ENCODE measurements around the gene TMEM120A.
"Not testable (repeated sequence)": the region's sequence is repeated elsewhere in the genome, so short reads cannot be mapped to it uniquely, and the experiment has no call there.

The TMEM120A gene

DNA sequence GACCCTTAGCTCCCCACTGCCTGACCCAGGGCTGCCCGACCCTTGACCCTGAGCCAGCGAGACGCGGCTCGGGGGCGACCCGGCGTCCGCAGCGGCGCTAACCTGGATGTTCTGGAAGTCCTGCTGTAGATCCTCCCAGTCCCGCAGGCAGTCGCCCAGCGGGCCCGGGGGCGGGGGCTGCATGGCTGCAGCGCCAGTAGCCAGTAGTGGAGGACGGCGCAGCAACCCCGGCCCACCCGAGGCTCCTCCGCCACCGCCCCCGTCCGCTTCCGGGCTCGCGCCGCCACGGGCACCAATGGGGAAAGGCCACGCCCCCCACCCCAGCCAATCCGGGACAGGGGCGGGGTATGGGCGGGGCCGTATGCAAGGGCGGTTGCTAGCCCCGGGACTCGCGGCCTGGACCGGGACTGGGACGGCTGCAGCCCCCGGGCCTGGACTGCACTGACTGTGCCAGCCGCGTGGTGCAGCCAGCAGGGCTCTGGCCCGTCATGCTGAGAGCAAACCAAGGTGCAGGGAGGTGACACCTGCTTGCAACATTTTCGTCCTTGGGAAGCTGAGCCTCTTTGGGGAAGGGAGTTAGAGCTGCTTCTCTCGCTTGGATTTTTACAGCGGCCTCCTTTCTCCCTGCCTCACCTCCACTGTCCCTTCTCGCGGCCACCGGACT, at the start of gene TMEM120A:
Gene TMEM120A (minus strand): TSS at position 208 of the 664 bp plus-strand sequence. CDS start 25 bp downstream, at position 183.
- DNase-seq (ENCODE audit: low read depth in 2 of 2, low spot score in 1 of 2), result peak; percentile 81 to 85

DNA sequence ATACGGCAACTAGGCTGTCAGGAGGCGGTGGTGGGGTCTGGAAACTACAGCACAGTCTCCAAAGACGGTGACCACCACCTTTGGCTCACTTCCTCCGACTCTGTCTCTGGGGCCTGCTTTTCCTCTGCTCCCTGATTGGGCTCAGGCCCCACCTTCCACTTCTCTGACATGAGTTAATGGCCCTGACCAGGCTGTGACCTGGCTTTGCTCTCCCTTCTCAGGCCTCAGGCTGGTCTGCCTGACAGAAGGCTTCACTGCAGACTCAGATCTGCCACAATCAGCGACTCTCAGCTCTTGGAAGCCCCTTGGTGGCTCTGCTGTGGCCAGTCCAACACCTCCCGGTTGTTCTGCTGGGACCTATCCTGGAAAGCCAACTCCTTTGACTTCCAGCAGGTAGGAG, 45.7 kb upstream of the TMEM120A start:
- DNase-seq (ENCODE audit: low read depth in 2 of 2, low spot score in 1 of 2), result no peak

DNA sequence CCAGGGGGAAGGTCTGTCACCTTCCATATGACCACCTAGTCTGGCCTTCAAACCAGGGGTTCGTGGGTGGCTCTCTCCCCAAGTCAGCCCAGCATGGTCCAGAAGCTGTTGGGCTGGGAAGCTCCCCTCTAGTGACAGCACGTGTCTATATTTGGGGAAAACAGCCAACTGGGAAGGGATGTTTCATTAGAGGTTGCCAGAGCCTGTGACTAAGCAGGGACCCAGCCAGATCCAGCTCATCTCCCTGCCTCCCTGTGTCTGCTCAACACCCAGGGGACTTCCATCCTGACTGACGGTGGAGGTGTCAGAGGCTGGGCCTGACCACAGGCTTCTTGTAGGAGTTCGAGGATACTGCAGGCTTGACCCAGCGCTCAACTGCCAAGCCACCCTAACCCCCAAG, 42.9 kb upstream of the TMEM120A start:
- DNase-seq (ENCODE audit: low read depth in 2 of 2, low spot score in 1 of 2), result no peak

DNA sequence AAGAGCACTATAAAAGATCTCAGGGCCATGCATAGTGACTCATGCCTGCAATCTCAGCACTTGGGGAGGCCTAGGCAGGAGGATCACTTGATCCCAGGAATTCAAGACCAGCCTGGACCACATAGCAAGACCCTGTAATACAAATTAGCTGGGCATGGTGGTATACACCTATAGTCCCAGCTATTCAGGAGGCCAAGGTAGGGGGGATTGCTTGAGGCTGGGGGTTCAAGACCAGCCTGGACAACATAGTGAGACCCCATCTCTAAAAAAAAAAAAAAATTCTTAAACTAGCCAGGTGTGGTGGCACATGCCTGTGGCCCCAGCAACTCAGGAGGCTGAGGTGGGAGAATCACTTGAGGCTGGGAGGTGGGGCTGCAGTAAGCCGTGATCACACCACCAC, 37.6 kb upstream of the TMEM120A start:
- DNase-seq (ENCODE audit: low read depth in 2 of 2, low spot score in 1 of 2), result no peak

DNA sequence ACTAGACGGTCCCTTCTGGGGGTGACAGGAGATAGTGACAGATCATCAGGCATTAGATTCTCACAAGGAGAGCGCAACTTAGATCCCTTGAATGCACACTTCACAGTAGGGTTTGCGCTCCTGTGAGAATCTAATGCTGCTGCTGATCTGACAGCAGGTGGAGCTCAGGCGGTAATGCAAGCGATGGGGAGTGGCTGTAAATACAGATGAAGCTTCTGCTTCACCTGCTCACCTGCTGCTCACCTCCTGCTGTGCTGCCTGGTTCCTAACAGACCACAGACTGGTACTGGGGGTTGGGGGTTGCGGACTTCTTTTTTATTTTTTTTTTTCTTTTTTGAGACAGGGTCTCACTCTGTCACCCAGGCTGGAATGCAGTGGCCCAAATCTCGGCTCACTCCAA, 35.3 kb upstream of the TMEM120A start:
- not testable (repeated sequence) for DNase-seq (ENCODE audit: low read depth in 2 of 2, low spot score in 1 of 2)

DNA sequence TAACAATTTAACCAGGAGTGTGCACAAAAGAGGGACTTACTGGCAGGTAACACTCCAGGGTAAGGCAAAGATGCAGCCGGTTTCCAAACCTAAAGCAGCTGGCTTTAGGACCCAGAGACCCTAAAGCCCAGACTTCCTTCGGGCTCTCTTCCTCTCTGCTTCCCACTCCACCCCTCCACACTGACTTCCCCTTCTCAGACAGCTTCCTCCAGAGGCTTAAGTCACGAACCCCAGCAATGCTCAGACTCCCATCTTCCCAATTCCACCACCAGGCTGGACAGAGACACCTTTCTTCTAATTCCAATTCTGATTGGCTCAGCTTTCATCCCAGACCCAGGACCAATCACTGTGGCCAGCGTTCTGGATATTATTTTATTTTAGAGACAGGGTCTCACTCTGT, 28.6 kb upstream of the TMEM120A start:
- DNase-seq (ENCODE audit: low read depth in 2 of 2, low spot score in 1 of 2), result no peak

DNA sequence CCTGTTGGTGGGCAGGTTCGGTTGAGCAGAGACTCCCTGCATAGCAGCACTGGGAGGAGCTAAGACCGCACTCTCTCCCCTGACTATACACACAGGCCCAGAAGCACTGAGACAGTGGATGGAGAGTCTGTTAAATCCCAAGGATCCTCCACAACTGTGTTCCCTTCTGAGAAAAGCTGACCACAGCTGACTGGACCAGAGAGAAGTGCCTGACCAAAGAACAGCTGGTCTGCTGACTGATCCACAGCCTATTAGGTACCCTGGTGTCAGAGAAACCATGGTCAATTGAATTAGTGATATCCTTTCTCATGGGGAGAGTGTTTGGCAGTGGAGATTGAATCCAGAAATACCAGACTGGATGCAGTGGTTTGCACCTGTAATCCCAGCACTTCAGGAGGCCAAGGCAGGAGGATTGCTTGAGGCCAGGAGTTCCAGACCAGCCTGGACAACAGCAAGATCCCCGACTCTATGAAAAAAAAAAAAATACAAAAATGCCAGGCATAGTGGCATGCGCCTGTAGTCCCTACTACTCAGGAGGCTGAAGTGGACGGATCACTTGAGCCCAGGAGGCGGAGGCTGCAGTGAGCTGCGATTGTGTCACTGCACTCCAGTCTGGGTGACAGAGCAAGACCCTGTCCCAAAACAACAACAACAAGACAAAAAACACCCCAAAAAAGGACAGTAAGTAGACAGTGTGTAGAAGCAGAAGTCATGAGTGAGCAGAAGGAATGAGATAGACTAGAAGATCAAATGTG, 27.8 kb upstream of the TMEM120A start:
- no peak for DNase-seq (ENCODE audit: low read depth in 2 of 2, low spot score in 1 of 2)

DNA sequence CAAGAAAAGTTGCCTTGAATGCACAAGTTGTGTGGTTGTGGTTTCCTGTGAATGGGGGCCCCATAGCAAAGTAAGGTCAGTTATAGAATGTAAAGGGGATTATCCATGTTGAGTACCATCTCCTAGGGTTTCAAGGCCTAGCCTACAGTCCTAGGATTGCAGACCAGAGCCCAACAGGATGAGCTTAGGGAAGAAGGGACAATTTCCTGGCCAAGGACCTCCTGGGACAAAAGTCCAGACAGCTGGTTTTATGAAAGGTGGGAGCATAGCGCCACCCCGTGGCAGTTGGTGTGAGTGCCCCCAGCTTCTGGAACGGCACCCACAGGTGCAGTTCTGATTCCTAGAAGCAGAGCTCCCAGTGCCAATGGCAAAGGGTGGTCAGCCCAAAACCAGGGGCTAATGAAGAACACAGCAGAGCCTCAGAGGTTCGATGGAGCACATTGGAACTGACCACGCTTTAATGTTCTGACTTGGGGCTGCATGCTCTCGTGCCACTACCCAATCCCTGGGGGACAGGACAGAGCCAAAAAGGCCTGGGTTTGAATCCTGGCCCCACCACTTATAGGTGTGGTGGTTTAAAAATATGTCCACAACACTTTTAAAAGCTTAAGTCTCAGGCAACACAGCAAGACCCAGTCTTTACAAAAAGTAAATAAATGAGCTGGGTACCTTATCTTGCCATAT, 25.8 kb upstream of the TMEM120A start:
- DNase-seq (ENCODE audit: low read depth in 2 of 2, low spot score in 1 of 2), result peak; percentile 21 to 58

DNA sequence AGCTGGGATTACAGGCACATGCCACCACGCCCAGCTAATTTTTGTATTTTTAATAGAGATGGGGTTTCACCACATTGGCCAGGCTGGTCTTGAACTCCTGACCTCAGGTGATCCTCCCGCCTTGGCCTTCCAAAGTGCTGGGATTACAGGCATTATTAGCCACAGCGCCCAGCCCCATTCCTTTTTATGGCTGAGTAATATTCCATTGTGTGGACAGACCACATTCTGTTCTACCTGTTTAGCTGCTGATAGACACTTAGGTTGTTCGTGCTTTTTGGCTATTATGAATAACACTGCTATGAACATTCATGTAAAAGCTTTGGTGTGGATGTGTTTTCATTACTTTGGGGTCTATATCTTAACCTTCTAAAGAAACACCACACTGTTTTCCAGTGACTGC, 24.1 kb upstream of the TMEM120A start:
- DNase-seq (ENCODE audit: low read depth in 2 of 2, low spot score in 1 of 2), result not testable (repeated sequence)

DNA sequence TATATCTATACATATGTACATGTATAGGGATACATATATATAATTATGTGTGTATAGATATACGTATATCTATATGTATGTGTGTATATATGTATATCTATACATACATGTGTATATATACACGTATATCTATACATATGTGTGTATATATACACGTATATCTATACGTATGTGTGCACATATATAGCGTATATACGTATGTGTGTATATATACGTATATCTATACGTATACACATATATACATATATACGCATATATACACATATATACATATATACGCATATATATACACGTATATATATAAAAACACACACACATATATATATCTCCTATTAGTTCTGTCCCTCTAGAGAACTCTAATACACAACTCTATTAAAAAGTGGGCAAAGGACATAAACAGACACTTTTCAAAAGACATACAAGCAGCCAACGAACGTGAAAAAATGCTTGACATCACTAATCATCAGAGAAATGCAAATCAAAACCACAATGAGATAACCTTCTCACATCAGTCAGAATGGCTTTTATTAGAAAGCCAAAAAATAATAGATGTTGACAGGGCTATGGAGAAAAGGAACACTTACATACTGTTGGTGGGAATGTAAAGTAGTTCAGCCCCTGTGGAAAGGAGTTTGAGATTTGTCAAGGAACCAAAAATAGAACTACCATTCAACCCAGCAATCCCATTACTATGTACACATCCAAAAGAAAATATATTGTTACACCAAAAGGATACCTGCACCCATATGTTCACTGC, 22.0 kb upstream of the TMEM120A start:
- DNase-seq (ENCODE audit: low read depth in 2 of 2, low spot score in 1 of 2), result no peak

DNA sequence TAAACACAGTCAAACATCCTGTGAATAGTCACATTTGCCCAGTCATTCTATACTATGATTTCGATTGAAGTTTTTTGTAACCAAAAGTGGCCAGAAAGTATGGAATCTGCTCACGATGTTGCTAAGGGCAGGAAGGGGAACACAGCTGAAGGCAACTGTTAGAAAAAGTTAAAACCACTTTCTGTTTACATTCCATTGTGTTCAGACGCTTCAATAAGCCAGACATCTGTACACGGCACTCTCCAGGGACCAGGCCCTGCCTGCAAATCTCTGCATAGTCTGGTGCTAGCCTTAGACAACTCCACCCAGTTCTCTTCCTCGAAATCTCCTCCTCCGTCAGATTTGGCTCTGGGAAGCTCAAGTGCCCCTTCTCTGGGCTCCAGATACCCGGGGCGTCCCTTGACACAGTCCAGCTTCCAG, 17.1 kb upstream of the TMEM120A start:
- DNase-seq (ENCODE audit: low read depth in 2 of 2, low spot score in 1 of 2), result no peak

DNA sequence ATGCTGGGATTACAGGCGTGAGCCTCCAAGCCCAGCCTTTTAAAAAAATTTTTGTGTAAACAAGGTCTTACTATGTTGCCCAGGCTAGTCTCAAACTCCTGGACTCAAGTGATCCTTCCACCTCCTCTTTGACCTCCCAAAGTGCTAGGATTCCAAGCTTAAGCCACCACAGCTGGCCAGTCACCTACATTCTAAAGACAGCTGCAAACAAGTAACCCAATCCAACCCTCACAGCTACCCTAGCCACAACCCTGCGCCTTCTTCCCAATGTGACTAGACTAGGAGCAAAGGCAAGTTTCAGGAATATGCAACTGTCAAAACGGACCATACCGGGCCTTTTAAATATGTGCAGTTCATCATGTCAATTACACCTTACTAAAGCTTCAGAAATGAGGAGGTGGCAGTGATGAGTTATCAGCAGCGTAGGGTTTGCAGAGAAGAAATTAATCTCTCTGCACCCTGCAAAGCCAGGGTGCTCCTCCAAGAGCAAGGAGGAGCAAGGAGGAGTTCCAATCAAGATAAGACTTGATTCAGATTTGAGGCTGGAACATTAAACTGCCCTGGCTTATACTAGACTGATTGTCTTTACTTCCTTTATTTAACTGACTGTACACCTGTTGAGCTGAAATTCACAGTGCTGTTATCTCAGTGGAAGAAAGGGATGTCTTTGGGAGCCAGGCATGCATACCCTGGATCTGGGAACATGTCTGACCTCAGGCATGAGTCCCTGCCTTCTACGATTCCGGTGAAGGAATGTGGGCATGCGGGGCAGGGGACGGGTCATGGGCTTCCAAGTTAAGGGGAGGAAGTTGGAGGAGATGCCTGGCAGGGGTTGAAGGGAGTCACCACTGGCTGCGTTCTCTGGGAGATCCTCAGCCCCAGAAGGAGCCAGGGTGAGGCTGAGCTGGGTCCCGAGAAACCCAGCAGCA, 15.5 kb upstream of the TMEM120A start:
- DNase-seq (ENCODE audit: low read depth in 2 of 2, low spot score in 1 of 2), result no peak

DNA sequence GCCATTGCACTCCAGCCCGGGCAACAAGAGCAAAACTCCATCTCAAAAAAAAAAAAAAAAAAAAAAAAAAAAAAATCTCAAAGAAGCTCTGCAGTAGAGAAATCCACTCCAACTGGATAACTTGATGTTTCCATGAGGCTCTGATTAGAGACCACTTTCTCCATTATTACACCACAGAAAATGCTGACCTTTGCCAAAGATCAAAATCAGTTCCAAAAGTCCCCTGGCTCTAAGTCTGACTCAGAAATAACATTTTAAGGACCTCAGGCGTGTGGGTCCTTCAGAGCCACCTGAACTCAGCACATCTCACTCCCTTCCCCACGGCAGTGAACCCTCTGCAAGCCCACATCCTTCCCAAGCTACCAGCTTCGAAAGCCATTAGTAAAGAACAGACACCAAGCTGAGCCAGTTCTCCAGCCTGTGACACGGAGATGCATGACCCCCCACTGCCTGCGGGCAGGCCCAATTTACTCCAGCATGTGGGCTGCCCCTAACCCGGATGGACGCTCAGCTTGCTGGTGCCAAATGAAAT, 13.8 kb upstream of the TMEM120A start:
- DNase-seq (ENCODE audit: low read depth in 2 of 2, low spot score in 1 of 2), result no peak

DNA sequence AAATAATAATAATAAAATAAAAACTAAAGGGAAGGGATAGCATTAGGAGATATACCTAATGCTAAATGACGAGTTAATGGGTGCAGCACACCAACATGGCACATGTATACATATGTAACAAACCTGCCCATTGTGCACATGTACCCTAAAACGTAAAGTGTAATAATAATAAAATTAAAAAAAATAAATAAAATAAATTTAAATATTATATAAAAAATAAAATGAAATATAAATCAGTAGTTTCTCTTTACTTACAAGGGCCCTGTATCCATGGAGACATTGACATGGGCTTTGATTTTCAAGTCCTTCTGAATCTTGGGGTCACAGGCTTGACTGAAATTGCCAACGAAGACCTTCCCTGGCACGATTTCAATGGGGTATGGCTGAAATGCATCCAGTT, 10.6 kb upstream of the TMEM120A start:
- DNase-seq (ENCODE audit: low read depth in 2 of 2, low spot score in 1 of 2), result not testable (repeated sequence)

DNA sequence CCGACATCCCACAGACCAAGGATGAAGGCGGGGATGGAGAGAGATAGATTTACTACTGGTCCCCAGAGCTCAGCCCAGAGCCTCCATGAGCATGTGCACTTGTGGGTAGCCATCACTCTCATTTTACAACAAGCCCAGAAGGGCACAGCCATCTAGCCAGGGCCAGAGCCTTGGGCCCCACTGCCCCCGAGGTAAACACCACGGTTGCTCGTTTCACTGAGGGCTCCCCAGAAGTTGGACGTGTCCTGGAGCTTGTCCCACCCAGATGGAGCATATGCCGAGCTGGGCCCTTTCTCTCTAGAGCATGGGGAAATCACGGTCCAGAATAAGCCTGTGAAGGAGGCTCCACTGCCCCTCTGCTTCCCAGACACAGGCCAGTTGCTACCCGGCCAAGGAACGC, 9.0 kb upstream of the TMEM120A start:
- no peak for DNase-seq (ENCODE audit: low read depth in 2 of 2, low spot score in 1 of 2)

DNA sequence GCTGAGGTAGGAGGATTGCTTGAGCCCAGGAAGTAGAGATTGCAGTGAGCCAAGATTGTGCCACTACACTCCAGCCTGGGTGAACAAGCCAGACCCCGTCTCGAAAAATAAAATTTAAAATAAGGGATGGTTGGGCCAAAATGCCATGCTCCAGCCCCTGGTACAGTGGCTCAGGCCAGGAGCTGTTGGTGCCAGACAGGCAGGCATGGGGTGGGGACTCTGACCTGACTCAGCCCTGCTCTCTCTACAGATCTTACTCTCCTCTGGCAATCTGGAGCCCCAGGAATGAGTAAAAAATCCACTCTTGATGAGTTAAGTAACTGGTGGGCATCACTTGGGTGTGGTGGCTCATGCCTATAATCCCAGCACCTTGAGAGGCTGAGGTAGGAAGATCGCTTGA, 8.4 kb upstream of the TMEM120A start:
- DNase-seq (ENCODE audit: low read depth in 2 of 2, low spot score in 1 of 2), result no peak

DNA sequence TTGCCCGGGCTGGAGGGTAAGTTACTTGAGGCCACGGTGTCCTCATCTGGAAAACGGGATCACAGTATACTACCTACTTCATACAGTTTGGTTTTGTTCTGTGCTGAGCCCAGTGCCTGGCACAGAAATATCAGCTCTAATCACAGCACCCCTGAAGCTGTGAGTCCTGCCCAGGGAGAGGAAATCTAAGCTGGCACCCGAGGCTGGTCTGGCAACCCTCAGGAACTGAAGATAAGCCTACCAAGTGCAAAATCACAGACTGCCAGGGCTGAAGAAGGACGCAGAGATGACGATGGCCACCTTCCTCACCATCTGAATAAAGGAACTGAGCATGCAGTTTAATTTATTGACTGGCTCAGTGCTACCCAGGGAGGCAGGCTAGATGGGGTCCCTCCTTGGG, 7.7 kb upstream of the TMEM120A start:
- no peak for DNase-seq (ENCODE audit: low read depth in 2 of 2, low spot score in 1 of 2)

DNA sequence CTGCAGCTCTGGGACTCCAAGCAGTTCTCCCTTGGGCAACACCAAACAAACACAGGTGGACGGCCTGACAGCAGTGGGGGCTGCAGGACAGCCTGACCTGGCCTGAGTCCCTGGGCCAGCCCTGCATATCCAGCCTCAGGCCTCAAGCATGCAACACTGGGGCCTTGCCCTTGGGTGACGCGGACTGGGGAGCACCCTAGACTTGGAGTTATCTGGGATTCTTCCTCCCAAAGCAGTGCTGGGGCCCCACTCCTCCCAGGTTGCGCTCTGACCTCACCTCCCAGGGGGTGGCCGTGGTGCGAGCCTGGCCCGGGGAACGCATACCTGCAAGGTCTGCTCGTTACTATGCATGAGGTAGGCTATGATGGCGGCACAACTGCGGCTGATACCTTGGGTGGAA, 6.2 kb upstream of the TMEM120A start:
- DNase-seq (ENCODE audit: low read depth in 2 of 2, low spot score in 1 of 2), result no peak

DNA sequence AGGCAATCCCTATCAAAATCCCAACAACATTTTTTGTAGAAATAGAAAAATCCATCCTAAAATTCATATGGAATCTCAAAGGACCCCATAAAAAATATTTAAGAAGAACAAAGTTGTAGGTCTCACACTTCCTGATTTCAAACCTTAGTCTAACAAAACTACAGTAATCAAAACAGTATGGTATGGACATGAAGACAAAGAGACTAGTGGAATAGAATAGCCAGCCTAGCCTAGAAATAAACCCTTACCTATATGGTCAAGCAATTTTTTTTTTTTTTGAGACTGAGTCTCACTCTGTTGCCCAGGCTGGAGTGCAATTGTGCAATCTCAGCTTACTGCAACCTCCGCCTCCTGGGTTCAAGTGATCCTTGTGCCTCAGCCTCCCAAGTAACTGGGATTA, 3.6 kb upstream of the TMEM120A start:
- no peak for DNase-seq (ENCODE audit: low read depth in 2 of 2, low spot score in 1 of 2)

DNA sequence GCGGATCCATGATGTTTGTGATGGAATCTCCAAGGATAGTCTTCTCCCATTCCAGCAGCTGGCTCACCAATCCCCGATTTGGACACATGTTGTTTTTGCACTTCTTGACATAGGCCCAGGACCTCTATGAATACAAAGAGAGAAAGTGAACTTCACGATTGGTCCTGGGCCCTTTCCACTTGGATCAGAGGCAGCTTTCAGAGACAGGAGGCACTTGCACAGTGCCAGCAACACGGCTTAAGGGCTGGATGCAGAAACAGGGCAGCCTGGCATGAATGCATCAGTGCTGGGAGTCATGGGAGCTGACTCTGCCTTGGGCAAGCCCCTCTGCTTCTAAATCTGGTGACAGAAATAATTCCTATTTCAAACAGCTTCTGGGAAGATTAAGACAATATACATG, 2.1 kb upstream of the TMEM120A start:
- DNase-seq (ENCODE audit: low read depth in 2 of 2, low spot score in 1 of 2), result no peak

Measured in stimulated activated CD8-positive, alpha-beta memory T cell treated with anti-CD3 and anti-CD28 coated beads, Interleukin-4, amount 100 ng/mL, for 4 hours (primary cell).